ENCODE measurements around the gene CRLF1. TPM values are rescaled to one million over a fixed set of nuclear protein-coding genes. Genes with fewer than 3 reads are reported as not detected.

Gene CRLF1
- total and polyA plus RNA-seq, 2 donors, result 0.33 to 17.9 TPM

- 12% methylated on average over 25 of the region's 25 CpGs for WGBS
- H3K4me3 ChIP-seq (ENCODE audit: low read length in 2 of 2), result no peak overlapping the region
- H3K27me3 ChIP-seq (ENCODE audit: control insufficient read depth in 2 of 2, insufficient read depth in 1 of 2, low read length in 1 of 2), result peaks cover 0 to 14% of the 10 kb centered on the region in 2 donors
- no peak overlapping the region for H3K27ac ChIP-seq (ENCODE audit: low read depth in 1 of 2, low read length in 1 of 2)
- H3K9me3 ChIP-seq (ENCODE audit: control insufficient read depth in 2 of 2, insufficient read depth in 1 of 2, low read length in 1 of 2), result no peaks in the 10 kb centered on the region
- H3K36me3 ChIP-seq (ENCODE audit: control insufficient read depth in 2 of 2, insufficient read depth in 2 of 2, low read length in 1 of 2), result peaks cover 0 to 3% of the 10 kb centered on the region in 2 donors
- H3K4me1 ChIP-seq (ENCODE audit: control insufficient read depth in 2 of 2, insufficient read depth in 2 of 2, low read length in 2 of 2), result peaks cover 0 to 25% of the 10 kb centered on the region in 2 donors
- DNase-seq (ENCODE audit: low read depth in 6 of 9, low spot score in 9 of 9), result peak in 1 of 9 donors; percentile 20
Measured at GRCh38 chr19:18649371-18650020, 42.9 kb upstream of the CRLF1 start.

- Histone ChIP-seq H3K27ac (ENCODE audit: low read depth in 1 of 2, low read length in 1 of 2) (no peak overlapping the region), H3K27me3 (ENCODE audit: control insufficient read depth in 2 of 2, insufficient read depth in 1 of 2, low read length in 1 of 2) (peaks cover 0 to 14% of the 10 kb centered on the region in 2 donors), H3K9me3 (ENCODE audit: control insufficient read depth in 2 of 2, insufficient read depth in 1 of 2, low read length in 1 of 2) (no peaks in the 10 kb centered on the region), H3K4me1 (ENCODE audit: control insufficient read depth in 2 of 2, insufficient read depth in 2 of 2, low read length in 2 of 2) (peaks cover 0 to 27% of the 10 kb centered on the region in 2 donors), H3K36me3 (ENCODE audit: control insufficient read depth in 2 of 2, insufficient read depth in 2 of 2, low read length in 1 of 2) (peaks cover 0 to 3% of the 10 kb centered on the region in 2 donors), H3K4me3 (ENCODE audit: low read length in 2 of 2) (no peak overlapping the region)
- 74% methylated on average over 13 of the region's 13 CpGs for WGBS
- no peak for DNase-seq (ENCODE audit: low read depth in 6 of 9, low spot score in 9 of 9)
Measured at GRCh38 chr19:18648973-18649315, 42.3 kb upstream of the CRLF1 start.

- H3K27me3 ChIP-seq (ENCODE audit: control insufficient read depth in 2 of 2, insufficient read depth in 1 of 2, low read length in 1 of 2), result peaks cover 0 to 14% of the 10 kb centered on the region in 2 donors
- no peak overlapping the region for H3K4me3 ChIP-seq (ENCODE audit: low read length in 2 of 2)
- WGBS, result 98% methylated on average over 10 of the region's 10 CpGs
- no peaks in the 10 kb centered on the region for H3K9me3 ChIP-seq (ENCODE audit: control insufficient read depth in 2 of 2, insufficient read depth in 1 of 2, low read length in 1 of 2)
- H3K4me1 ChIP-seq (ENCODE audit: control insufficient read depth in 2 of 2, insufficient read depth in 2 of 2, low read length in 2 of 2), result peaks cover 0 to 27% of the 10 kb centered on the region in 2 donors
- no peak overlapping the region for H3K27ac ChIP-seq (ENCODE audit: low read depth in 1 of 2, low read length in 1 of 2)
- H3K36me3 ChIP-seq (ENCODE audit: control insufficient read depth in 2 of 2, insufficient read depth in 2 of 2, low read length in 1 of 2), result peaks cover 0 to 3% of the 10 kb centered on the region in 2 donors
- DNase-seq (ENCODE audit: low read depth in 6 of 9, low spot score in 9 of 9), result no peak
Measured at GRCh38 chr19:18647807-18648206, 41.2 kb upstream of the CRLF1 start.

- DNase-seq (ENCODE audit: low read depth in 6 of 9, low spot score in 9 of 9), result no peak
- no peak overlapping the region for H3K4me3 ChIP-seq (ENCODE audit: low read length in 2 of 2)
- peaks cover 0 to 14% of the 10 kb centered on the region in 2 donors for H3K27me3 ChIP-seq (ENCODE audit: control insufficient read depth in 2 of 2, insufficient read depth in 1 of 2, low read length in 1 of 2)
- peaks cover 0 to 3% of the 10 kb centered on the region in 2 donors for H3K36me3 ChIP-seq (ENCODE audit: control insufficient read depth in 2 of 2, insufficient read depth in 2 of 2, low read length in 1 of 2)
- no peak overlapping the region for H3K27ac ChIP-seq (ENCODE audit: low read depth in 1 of 2, low read length in 1 of 2)
- peaks cover 0 to 27% of the 10 kb centered on the region in 2 donors for H3K4me1 ChIP-seq (ENCODE audit: control insufficient read depth in 2 of 2, insufficient read depth in 2 of 2, low read length in 2 of 2)
- H3K9me3 ChIP-seq (ENCODE audit: control insufficient read depth in 2 of 2, insufficient read depth in 1 of 2, low read length in 1 of 2), result no peaks in the 10 kb centered on the region
- WGBS, result 96% methylated on average over 1 of the region's 1 CpG
Measured at GRCh38 chr19:18647371-18647767, 40.8 kb upstream of the CRLF1 start.

GRCh38 chr19:18646535-18647370, 40.2 kb upstream of the CRLF1 start:
- H3K4me3 ChIP-seq (ENCODE audit: low read length in 2 of 2), result no peak overlapping the region
- H3K9me3 ChIP-seq (ENCODE audit: control insufficient read depth in 2 of 2, insufficient read depth in 1 of 2, low read length in 1 of 2), result no peaks in the 10 kb centered on the region
- no peak overlapping the region for H3K27ac ChIP-seq (ENCODE audit: low read depth in 1 of 2, low read length in 1 of 2)
- 98% methylated on average over 34 of the region's 34 CpGs for whole genome bisulfite sequencing
- peaks cover 0 to 3% of the 10 kb centered on the region in 2 donors for H3K36me3 ChIP-seq (ENCODE audit: control insufficient read depth in 2 of 2, insufficient read depth in 2 of 2, low read length in 1 of 2)
- peaks cover 0 to 14% of the 10 kb centered on the region in 2 donors for H3K27me3 ChIP-seq (ENCODE audit: control insufficient read depth in 2 of 2, insufficient read depth in 1 of 2, low read length in 1 of 2)
- no peak for DNase-seq (ENCODE audit: low read depth in 6 of 9, low spot score in 9 of 9)
- H3K4me1 ChIP-seq (ENCODE audit: control insufficient read depth in 2 of 2, insufficient read depth in 2 of 2, low read length in 2 of 2), result peaks cover 0 to 25% of the 10 kb centered on the region in 2 donors

GRCh38 chr19:18645035-18645511, 38.5 kb upstream of the CRLF1 start:
- no peak for DNase-seq (ENCODE audit: low read depth in 6 of 9, low spot score in 9 of 9)
- Histone ChIP-seq H3K27me3 (ENCODE audit: control insufficient read depth in 2 of 2, insufficient read depth in 1 of 2, low read length in 1 of 2) (peaks cover 0 to 14% of the 10 kb centered on the region in 2 donors), H3K9me3 (ENCODE audit: control insufficient read depth in 2 of 2, insufficient read depth in 1 of 2, low read length in 1 of 2) (no peaks in the 10 kb centered on the region), H3K4me1 (ENCODE audit: control insufficient read depth in 2 of 2, insufficient read depth in 2 of 2, low read length in 2 of 2) (peaks cover 0 to 23% of the 10 kb centered on the region in 2 donors), H3K4me3 (ENCODE audit: low read length in 2 of 2) (no peak overlapping the region), H3K27ac (ENCODE audit: low read depth in 1 of 2, low read length in 1 of 2) (no peak overlapping the region), H3K36me3 (ENCODE audit: control insufficient read depth in 2 of 2, insufficient read depth in 2 of 2, low read length in 1 of 2) (no peaks in the 10 kb centered on the region)
- WGBS, result 85% methylated on average over 13 of the region's 13 CpGs

- DNase-seq (ENCODE audit: low read depth in 6 of 9, low spot score in 9 of 9), result peak in 1 of 9 donors; percentile 21
- Histone ChIP-seq H3K27me3 (ENCODE audit: control insufficient read depth in 2 of 2, insufficient read depth in 1 of 2, low read length in 1 of 2) (peaks cover 0 to 11% of the 10 kb centered on the region in 2 donors), H3K9me3 (ENCODE audit: control insufficient read depth in 2 of 2, insufficient read depth in 1 of 2, low read length in 1 of 2) (no peaks in the 10 kb centered on the region), H3K4me1 (ENCODE audit: control insufficient read depth in 2 of 2, insufficient read depth in 2 of 2, low read length in 2 of 2) (peaks cover 0 to 17% of the 10 kb centered on the region in 2 donors), H3K36me3 (ENCODE audit: control insufficient read depth in 2 of 2, insufficient read depth in 2 of 2, low read length in 1 of 2) (no peaks in the 10 kb centered on the region), H3K27ac (ENCODE audit: low read depth in 1 of 2, low read length in 1 of 2) (no peak overlapping the region), H3K4me3 (ENCODE audit: low read length in 2 of 2) (no peak overlapping the region)
- WGBS, result 45% methylated on average over 15 of the region's 15 CpGs
Measured at GRCh38 chr19:18644196-18645034, 37.8 kb upstream of the CRLF1 start.

GRCh38 chr19:18639706-18640243, 33.2 kb upstream of the CRLF1 start:
- 95% methylated on average over 8 of the region's 8 CpGs for whole genome bisulfite sequencing
- Histone ChIP-seq H3K36me3 (ENCODE audit: control insufficient read depth in 2 of 2, insufficient read depth in 2 of 2, low read length in 1 of 2) (no peaks in the 10 kb centered on the region), H3K4me3 (ENCODE audit: low read length in 2 of 2) (no peak overlapping the region), H3K27me3 (ENCODE audit: control insufficient read depth in 2 of 2, insufficient read depth in 1 of 2, low read length in 1 of 2) (peaks cover 0 to 7% of the 10 kb centered on the region in 2 donors), H3K27ac (ENCODE audit: low read depth in 1 of 2, low read length in 1 of 2) (no peak overlapping the region), H3K9me3 (ENCODE audit: control insufficient read depth in 2 of 2, insufficient read depth in 1 of 2, low read length in 1 of 2) (no peaks in the 10 kb centered on the region), H3K4me1 (ENCODE audit: control insufficient read depth in 2 of 2, insufficient read depth in 2 of 2, low read length in 2 of 2) (peaks cover 10 to 31% of the 10 kb centered on the region in 2 donors)
- no peak for DNase-seq (ENCODE audit: low read depth in 6 of 9, low spot score in 9 of 9)

Data from thymus (tissue), 11 donors.